Activated T-helper 9 cell treated with anti-CD3 and anti-CD28 coated beads, Interleukin-2, amount 50 U/mL, for 16 hours (primary cell): Measurements from ENCODE around the gene HBA1.
"Not testable (repeated sequence)": the region's sequence is repeated elsewhere in the genome, so short reads cannot be mapped to it uniquely, and the experiment has no call there.

ENCODE experiments used
- DNase-seq: peaks from one replicate; pipeline ENCODE4 v3.0.0-alpha.2; 2020; ENCODE audit warnings: low read depth

Gene HBA1

GRCh38 chr16:209359-209758 is 32.9 kb downstream of the HBA1 start:
- DNase-seq = not testable (repeated sequence)

GRCh38 chr16:211631-212180 is 35.2 kb downstream of the HBA1 start:
- DNase-seq = not testable (repeated sequence)

GRCh38 chr16:212999-213398 is 36.5 kb downstream of the HBA1 start:
- no peak for DNase-seq

GRCh38 chr16:220021-220420 is 43.5 kb downstream of the HBA1 start:
- DNase-seq = no peak
